Suprapubic skin (tissue), 4 donors: ENCODE results near the gene CRHBP.
"Not testable (repeated sequence)": the region's sequence is repeated elsewhere in the genome, so short reads cannot be mapped to it uniquely, and the experiment has no call there.

Experiments
- POLR2A ChIP-seq, 2 donors: fragments of 450-650 bp; IDR thresholded peaks; one replicate each; pipeline ENCODE4 v1.6.1; 2017; ENCODE audit warnings: antibody characterized with exemption in 2 of 2, mild to moderate bottlenecking in 2 of 2, moderate library complexity in 2 of 2
- POLR2AphosphoS5 ChIP-seq, 3 donors: sonication (generic); formaldehyde crosslinking; IDR thresholded peaks; one replicate each; pipeline ENCODE4 v1.6.1; 2017; ENCODE audit warnings: antibody characterized with exemption in 3 of 3
- TF ChIP-seq, protein P1 (sequence below), 2 donors: fragments of 200-600 bp in 1 of 2; fragments of 450-650 bp in 1 of 2; sonication (generic) in 1 of 2; IDR thresholded peaks; one replicate each; pipeline ENCODE4 v1.5.1; 2016 to 2019; ENCODE audit warnings: antibody characterized with exemption in 2 of 2, mild to moderate bottlenecking in 1 of 2, moderate library complexity in 1 of 2

DNA sequence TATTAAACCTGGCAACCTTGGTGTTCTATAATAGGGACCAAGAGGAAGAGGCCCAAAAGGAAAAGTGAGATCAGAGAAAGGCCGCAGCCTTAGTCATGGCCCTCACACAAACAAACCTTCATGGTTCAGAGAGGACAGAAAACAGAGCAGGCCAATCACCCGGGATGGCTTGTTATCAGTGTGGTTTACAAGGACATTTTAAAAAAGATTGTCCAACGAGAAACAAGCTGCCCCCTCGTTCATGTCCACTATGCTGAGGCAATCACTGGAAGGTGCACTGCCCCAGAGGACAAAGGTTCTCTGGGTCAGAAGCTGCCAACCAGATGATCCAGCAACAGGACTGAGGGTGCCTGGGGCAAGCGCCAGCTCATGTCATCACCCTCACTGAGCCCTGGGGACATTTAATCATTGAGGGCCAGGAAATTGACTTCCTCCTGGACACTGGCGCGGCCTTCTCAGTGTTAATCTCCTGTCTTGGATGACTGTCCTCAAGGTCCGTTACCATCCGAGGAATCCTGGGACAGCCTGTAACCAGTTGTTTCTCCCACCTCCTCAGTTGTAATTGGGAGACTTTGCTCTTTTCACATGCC, 42.4 kb upstream of the CRHBP start:
- TF ChIP-seq, protein P1, sequence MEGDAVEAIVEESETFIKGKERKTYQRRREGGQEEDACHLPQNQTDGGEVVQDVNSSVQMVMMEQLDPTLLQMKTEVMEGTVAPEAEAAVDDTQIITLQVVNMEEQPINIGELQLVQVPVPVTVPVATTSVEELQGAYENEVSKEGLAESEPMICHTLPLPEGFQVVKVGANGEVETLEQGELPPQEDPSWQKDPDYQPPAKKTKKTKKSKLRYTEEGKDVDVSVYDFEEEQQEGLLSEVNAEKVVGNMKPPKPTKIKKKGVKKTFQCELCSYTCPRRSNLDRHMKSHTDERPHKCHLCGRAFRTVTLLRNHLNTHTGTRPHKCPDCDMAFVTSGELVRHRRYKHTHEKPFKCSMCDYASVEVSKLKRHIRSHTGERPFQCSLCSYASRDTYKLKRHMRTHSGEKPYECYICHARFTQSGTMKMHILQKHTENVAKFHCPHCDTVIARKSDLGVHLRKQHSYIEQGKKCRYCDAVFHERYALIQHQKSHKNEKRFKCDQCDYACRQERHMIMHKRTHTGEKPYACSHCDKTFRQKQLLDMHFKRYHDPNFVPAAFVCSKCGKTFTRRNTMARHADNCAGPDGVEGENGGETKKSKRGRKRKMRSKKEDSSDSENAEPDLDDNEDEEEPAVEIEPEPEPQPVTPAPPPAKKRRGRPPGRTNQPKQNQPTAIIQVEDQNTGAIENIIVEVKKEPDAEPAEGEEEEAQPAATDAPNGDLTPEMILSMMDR (IDR thresholded peaks at IDR 0.05), result not testable (repeated sequence)
- not testable (repeated sequence) for TF ChIP-seq POLR2A, POLR2AphosphoS5 (IDR thresholded peaks at IDR 0.05)
